Natural killer cell (primary cell): ENCODE measurements around the gene KANSL1. TPM values are rescaled to one million over a fixed set of nuclear protein-coding genes. Genes with fewer than 3 reads are reported as not detected.

Experiments used
- ATAC-seq, 3 donors: fragments of 150-1000 bp in 2 of 3; fragments of 200-7000 bp in 1 of 3; cut with Tn5 transposase; 1 replicate in 1 of 3; 2 replicates in 2 of 3; pipeline ENCODE4 v1.10.0; 2021; ENCODE audit warnings: mild to moderate bottlenecking in 2 of 3, moderate library complexity in 2 of 3
- DNase-seq, 2 donors: peaks; one replicate each; pipeline versions ENCODE4 v3.0.0 to v3.0.0-alpha.2; 2013 to 2021; ENCODE audit warnings: mixed read lengths in 1 of 2
- H3K27ac ChIP-seq: one replicate; pipeline ENCODE4 v1.5.1; 2013; ENCODE audit warnings: mild to moderate bottlenecking, low read length
- H3K27me3 ChIP-seq: one replicate; pipeline ENCODE4 v1.6.1; 2013; ENCODE audit warnings: low read length; ENCODE audit not compliant: control insufficient read depth, insufficient read depth
- H3K36me3 ChIP-seq: one replicate; pipeline ENCODE4 v1.6.1; 2013; ENCODE audit warnings: low read length; ENCODE audit not compliant: control insufficient read depth, insufficient read depth
- H3K4me1 ChIP-seq: one replicate; pipeline ENCODE4 v1.6.1; 2013; ENCODE audit warnings: low read length; ENCODE audit not compliant: control insufficient read depth, insufficient read depth
- H3K4me3 ChIP-seq: one replicate; pipeline ENCODE4 v1.5.1; 2013; ENCODE audit warnings: low read length
- H3K9me3 ChIP-seq: one replicate; pipeline ENCODE4 v1.6.1; 2013; ENCODE audit warnings: low read length; ENCODE audit not compliant: control insufficient read depth, insufficient read depth
- H3K27ac Mint-ChIP-seq, 2 donors: one replicate each; pipeline ENCODE4 v1.8.0; 2022; ENCODE audit warnings: mild to moderate bottlenecking in 2 of 2, mixed read lengths in 2 of 2, moderate library complexity in 1 of 2
- H3K27me3 Mint-ChIP-seq, 2 donors: one replicate each; pipeline ENCODE4 v1.8.0; 2022; ENCODE audit warnings: low read depth in 2 of 2, mixed read lengths in 2 of 2
- H3K36me3 Mint-ChIP-seq: one replicate; pipeline ENCODE4 v1.8.0; 2022; ENCODE audit warnings: mixed read lengths
- H3K4me1 Mint-ChIP-seq, 2 donors: one replicate each; pipeline ENCODE4 v1.8.0; 2022; ENCODE audit warnings: mixed read lengths in 2 of 2
- H3K4me3 Mint-ChIP-seq: one replicate; pipeline ENCODE4 v1.8.0; 2022; ENCODE audit warnings: mild to moderate bottlenecking, moderate library complexity, mixed read lengths
- H3K9me3 Mint-ChIP-seq, 2 donors: one replicate each; pipeline ENCODE4 v1.8.0; 2022; ENCODE audit warnings: mixed read lengths in 2 of 2
- WGBS: methylation state at CpG from one replicate; pipeline ENCODE4 v1.1.7; 2013; ENCODE audit warnings: missing lambda C conversion rate; ENCODE audit not compliant: insufficient coverage; 5-methylcytosine and 5-hydroxymethylcytosine counted together
- intact Hi-C: fragments of 100-400 bp; cut with micrococcal nuclease; formaldehyde crosslinking; loops from one replicate; pipeline ENCODE4 v1.14.2; 2022
- total RNA-seq, 4 donors: library from RNA; stranded (reverse); fragments of 120-200 nt in 1 of 4; gene quantifications; one replicate each; pipeline versions ENCODE4 v1.2.3 to v1.2.4, GENCODE V29; 2013 to 2022
- TF ChIP-seq, protein P1 (sequence below): fragments of 200-600 bp; IDR thresholded peaks from one replicate; pipeline ENCODE4 v1.8.0; 2022; ENCODE audit warnings: antibody characterized with exemption

The KANSL1 gene
- total RNA-seq, 3 donors from 2014 or later (not counting 1 experiment from before 2014, with no cell fraction given), result 202 to 240 (median 220) TPM

- Histone ChIP-seq H3K36me3 (no peaks in the 10 kb centered on the region), H3K27me3 (no peaks in the 10 kb centered on the region), H3K27ac (no peak overlapping the region), H3K9me3 (no peaks in the 10 kb centered on the region), H3K4me3 (no peak overlapping the region), H3K4me1 (no peaks in the 10 kb centered on the region)
- no peak overlapping the region for H3K4me3 Mint-ChIP-seq
- intact Hi-C loops, result no loop called here
- 93% methylated on average over 41 of the region's 41 CpGs for WGBS
- peaks cover 0 to 3% of the 10 kb centered on the region in 2 donors for H3K27me3 Mint-ChIP-seq
- no peak overlapping the region for H3K27ac Mint-ChIP-seq
- H3K4me1 Mint-ChIP-seq, result no peaks in the 10 kb centered on the region
- DNase-seq (no peak), ATAC-seq (no peak)
- TF ChIP-seq, protein P1, sequence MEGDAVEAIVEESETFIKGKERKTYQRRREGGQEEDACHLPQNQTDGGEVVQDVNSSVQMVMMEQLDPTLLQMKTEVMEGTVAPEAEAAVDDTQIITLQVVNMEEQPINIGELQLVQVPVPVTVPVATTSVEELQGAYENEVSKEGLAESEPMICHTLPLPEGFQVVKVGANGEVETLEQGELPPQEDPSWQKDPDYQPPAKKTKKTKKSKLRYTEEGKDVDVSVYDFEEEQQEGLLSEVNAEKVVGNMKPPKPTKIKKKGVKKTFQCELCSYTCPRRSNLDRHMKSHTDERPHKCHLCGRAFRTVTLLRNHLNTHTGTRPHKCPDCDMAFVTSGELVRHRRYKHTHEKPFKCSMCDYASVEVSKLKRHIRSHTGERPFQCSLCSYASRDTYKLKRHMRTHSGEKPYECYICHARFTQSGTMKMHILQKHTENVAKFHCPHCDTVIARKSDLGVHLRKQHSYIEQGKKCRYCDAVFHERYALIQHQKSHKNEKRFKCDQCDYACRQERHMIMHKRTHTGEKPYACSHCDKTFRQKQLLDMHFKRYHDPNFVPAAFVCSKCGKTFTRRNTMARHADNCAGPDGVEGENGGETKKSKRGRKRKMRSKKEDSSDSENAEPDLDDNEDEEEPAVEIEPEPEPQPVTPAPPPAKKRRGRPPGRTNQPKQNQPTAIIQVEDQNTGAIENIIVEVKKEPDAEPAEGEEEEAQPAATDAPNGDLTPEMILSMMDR, result no peak
- no peaks in the 10 kb centered on the region for H3K36me3 Mint-ChIP-seq
- no peaks in the 10 kb centered on the region for H3K9me3 Mint-ChIP-seq
Observed at GRCh38 chr17:45982791-45983613, 210.2 kb downstream of the KANSL1 start.

GRCh38 chr17:45981306-45981705 lies 211.9 kb downstream of the KANSL1 start:
- H3K9me3 Mint-ChIP-seq, result no peaks in the 10 kb centered on the region
- DNase-seq, result no peak
- Histone ChIP-seq H3K4me1 (no peaks in the 10 kb centered on the region), H3K27me3 (no peaks in the 10 kb centered on the region), H3K36me3 (no peaks in the 10 kb centered on the region), H3K4me3 (no peak overlapping the region), H3K9me3 (no peaks in the 10 kb centered on the region), H3K27ac (no peak overlapping the region)
- 81% methylated on average over 7 of the region's 7 CpGs for WGBS
- H3K27me3 Mint-ChIP-seq, result peaks cover 0 to 3% of the 10 kb centered on the region in 2 donors
- TF ChIP-seq, protein P1, result no peak
- H3K4me3 Mint-ChIP-seq, result no peak overlapping the region
- intact Hi-C loops, result no loop called here
- no peak for ATAC-seq
- no peak overlapping the region for H3K27ac Mint-ChIP-seq
- H3K4me1 Mint-ChIP-seq, result no peaks in the 10 kb centered on the region
- no peaks in the 10 kb centered on the region for H3K36me3 Mint-ChIP-seq

DNA sequence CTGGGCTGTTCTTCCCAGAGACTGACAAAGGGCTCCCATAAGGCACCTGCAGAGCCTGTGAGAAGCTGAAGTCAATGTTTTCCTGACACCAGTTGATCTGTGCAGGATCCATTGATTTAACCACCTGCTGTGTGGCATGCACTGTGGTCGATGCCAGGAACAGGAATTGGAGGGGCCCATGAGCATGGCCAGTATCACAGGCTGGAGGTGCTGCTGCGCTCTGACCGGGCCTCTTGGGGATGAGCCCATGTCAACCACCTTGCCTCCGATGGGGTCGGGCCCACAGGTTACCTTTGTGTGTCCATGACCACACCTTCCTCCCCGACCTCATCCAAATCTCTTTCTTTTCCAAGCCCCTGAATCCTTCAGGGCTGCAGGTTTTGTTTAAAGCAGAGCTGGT lies 212.4 kb downstream of the KANSL1 start:
- H3K36me3 Mint-ChIP-seq, result no peaks in the 10 kb centered on the region

More for the DNA sequence above, 212.4 kb downstream of the KANSL1 start:
- Histone ChIP-seq H3K4me1 (peaks cover 4% of the 10 kb centered on the region), H3K4me3 (no peak overlapping the region), H3K27ac (no peak overlapping the region), H3K27me3 (no peaks in the 10 kb centered on the region), H3K36me3 (no peaks in the 10 kb centered on the region), H3K9me3 (no peaks in the 10 kb centered on the region)
- H3K27ac Mint-ChIP-seq, result no peak overlapping the region
- 92% methylated on average over 6 of the region's 6 CpGs for WGBS
- intact Hi-C loops, result no loop called here
- no peaks in the 10 kb centered on the region for H3K4me1 Mint-ChIP-seq
- DNase-seq (no peak), ATAC-seq (no peak)
- peaks cover 0 to 6% of the 10 kb centered on the region in 2 donors for H3K27me3 Mint-ChIP-seq
- TF ChIP-seq, protein P1, result no peak
- no peak overlapping the region for H3K4me3 Mint-ChIP-seq
- no peaks in the 10 kb centered on the region for H3K9me3 Mint-ChIP-seq

Other genes with a start within 250 kb of the KANSL1 start
- not detected for gene STH, start 194.2 kb downstream of the KANSL1 start, total RNA-seq
- 1 to 10 TPM; 1.9 to 8.0 (median 3.5) TPM for gene LRRC37A, start 101.7 kb upstream of the KANSL1 start, total RNA-seq
- 10 to 100 TPM; 18.6 to 30.3 (median 20.0) TPM for gene ARL17B, start 168.3 kb upstream of the KANSL1 start, total RNA-seq